Hematopoietic multipotent progenitor cell treated with erythropoietin and hydrocortisone succinate and interleukin-3 and kit ligand, for 15 days (in vitro differentiated cells): ENCODE measurements around the gene PLA2G12A.
A peak's percentile ranks its signal among the peaks of the same experiment; 100 is the strongest.

Source experiments
- DNase-seq: peaks from one replicate; pipeline ENCODE4 v3.0.0-alpha.2; 2015; ENCODE audit warnings: low spot score

PLA2G12A gene

DNA sequence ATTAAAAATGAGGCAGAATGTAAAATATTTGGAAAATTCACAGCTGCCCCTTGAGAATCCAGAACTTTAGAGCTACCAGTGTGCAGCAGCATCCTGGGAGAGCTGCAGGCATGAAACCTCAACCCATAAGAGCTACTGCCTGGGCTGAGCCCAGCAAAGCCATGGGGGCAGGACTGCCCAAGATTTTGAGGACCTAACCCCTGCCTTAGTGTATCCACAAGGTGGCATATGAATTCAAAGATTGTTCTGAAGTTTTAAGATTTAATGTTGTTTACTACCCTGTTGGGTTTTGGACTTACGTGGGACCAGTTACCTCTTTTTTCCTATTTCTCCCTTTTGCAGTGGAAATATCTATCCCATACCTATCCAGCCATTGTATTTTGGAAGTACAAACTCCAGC is 53.0 kb downstream of the PLA2G12A start:
- no peak for DNase-seq

- DNase-seq, result no peak
These were observed 54.0 kb downstream of the PLA2G12A start for GRCh38 chr4:109675843-109676242.

DNA sequence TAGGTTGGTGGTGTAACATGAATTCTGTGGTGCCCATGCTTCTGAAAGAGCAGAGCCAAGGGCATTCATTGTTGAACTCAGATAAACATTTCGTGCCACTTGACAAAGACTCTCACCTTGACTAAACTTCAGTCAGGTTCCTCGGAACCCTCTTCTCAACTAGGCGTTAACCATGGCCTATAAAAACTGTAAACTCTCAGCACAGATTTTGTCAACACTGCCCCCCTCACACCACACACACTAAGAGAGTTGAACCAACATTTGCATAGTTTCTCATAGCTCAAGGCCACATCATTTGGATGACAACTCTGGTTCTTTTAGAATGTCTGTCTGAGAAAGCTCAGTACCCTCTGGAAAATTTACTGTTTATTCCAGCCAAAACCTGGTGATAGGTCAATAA is 54.7 kb downstream of the PLA2G12A start:
- no peak for DNase-seq

GRCh38 chr4:109673303-109673702 is 56.6 kb downstream of the PLA2G12A start:
- DNase-seq, result no peak

DNA sequence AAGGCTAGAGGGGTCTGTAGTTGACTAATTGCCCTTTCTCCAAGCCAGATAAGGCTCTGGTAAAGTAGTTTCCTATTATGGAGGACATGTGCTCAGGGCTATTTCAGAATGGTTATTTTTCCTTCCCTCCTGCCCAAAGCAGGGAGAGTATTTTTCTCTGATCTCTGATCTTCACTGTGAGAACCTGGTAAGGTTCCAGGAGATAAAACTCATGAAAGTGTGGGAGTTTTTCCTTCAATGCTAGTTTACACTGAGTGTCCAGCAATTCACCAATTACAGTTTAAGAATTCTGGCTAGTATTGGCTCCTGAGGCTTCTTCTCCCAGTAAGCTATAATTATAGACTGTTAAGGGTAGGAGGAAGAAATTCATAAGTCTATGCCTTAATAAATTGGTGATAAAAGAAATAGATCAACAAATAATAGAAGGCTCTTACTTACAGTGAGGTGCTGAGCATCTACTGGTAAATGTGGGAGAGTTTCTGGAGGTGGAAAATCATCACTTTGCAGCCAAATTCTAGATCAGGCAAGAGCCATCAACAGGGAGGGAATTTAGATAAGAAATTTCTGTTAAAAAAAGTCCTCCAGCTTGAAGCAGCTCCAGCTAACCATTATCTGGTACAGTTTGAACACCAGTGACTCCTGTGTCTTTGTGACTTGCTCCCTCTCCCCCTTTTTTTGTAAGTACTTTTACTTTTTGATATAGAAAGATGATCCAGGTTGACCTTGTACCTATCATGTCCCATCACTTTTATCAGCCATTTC is 57.5 kb downstream of the PLA2G12A start:
- DNase-seq, result peak; percentile 7

DNA sequence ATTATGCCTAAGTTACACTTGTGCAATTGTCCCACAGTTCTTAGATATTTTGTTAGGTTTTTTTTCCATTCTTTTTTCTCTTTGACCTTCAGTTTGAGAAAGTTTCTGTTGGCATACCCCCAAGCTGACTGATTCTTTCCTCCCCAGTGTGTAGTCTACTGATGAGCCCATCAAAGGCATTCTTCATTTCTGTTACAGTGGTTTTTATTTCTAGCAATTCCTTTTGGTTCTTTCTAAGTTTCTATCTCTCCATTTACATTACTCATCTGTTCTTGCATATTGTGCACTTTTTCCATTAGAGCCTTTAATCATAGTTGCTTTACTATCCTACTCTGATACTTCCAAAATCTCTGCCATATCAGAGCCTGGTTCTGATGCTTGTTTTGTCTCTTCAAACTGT is 58.5 kb downstream of the PLA2G12A start:
- DNase-seq, result no peak

- DNase-seq, result no peak
These were observed 63.9 kb downstream of the PLA2G12A start for GRCh38 chr4:109665783-109666485.

DNA sequence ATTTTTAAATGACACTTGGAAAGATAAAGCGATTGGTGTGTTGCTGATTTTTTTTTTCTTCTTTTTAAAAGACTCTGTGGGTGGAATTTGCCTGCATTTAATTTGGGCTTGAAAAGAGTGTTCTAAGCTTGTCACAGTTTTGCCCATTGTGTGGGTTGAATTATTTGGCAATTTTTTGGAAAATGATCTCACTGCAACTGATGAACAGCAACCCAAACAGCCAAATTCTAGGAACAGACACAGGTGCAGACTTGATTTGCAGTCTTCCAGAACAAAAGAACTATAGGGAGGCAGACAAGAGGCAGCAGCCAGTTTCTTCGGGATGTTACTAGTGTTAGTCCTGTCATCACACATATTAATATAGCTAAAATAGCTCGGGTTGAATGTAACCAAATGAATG is 67.1 kb downstream of the PLA2G12A start:
- DNase-seq, result no peak

DNA sequence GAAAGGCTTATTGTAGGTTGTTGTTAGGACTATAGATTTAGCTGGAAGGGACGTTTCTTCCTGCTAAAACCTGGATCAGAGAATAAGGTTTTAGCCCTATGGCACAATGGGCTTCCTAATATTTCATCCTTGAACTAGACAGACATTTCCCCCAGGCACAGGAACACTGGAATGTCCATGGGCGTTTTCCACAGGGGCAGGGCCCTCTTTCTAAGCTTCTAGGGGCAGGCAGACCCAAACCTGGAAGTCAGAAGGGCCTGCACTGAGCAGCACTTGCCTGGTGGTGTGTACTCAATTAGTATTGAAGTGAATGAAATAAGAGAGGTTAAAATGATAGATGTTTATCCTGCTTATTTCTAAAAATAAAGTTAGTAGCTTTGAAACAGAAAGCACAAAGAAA is 67.8 kb downstream of the PLA2G12A start:
- no peak for DNase-seq
